SK-N-SH (cell line): ENCODE data around the gene KIAA0319L. TPM values are rescaled to one million over a fixed set of nuclear protein-coding genes. Genes with fewer than 3 reads are reported as not detected.

Experiments used
- CTCF ChIA-PET: fragments of 300-600, 350-600 bp; formaldehyde crosslinking; extraction: SDS; loops from one replicate; lab custom pipeline; 2021; lab: Yijun Ruan, JAX
- POLR2A ChIA-PET: fragments of 350-600 bp; sonication (Branson Sonifier 250); formaldehyde crosslinking; extraction: SDS; loops from one replicate; lab custom pipeline; 2020; ENCODE audit warnings: antibody characterized with exemption, inconsistent platforms; lab: Yijun Ruan, JAX
- DNase-seq: peaks from one replicate; pipeline ENCODE4 v3.0.0; 2012
- H2AFZ ChIP-seq: fragments of 200-600 bp; sonication (generic); 2 replicates; pipeline ENCODE4 v1.8.1; 2016; ENCODE audit warnings: antibody characterized with exemption, mild to moderate bottlenecking, low read depth
- H3F3A ChIP-seq: fragments of 200-600 bp; sonication (generic); replicated peaks from 2 replicates; pipeline ENCODE3; 2016; ENCODE audit warnings: antibody characterized with exemption, mild to moderate bottlenecking; ENCODE audit not compliant: insufficient read depth
- H3K27ac ChIP-seq, 2 experiments: fragments of 200-500 bp in 1 of 2; fragments of 200-600 bp in 1 of 2; sonication (Bioruptor generic) in 1 of 2; sonication (generic), shearing (Covaris generic) in 1 of 2; 2 replicates each; pipeline versions ENCODE4 v1.5.1 to v1.6.1; 2014 to 2016; ENCODE audit warnings: low read depth in 2 of 2, inconsistent platforms in 1 of 2, low read length in 1 of 2, mild to moderate bottlenecking in 1 of 2, mixed read lengths in 1 of 2
- H3K27me3 ChIP-seq: fragments of 200-600 bp; sonication (generic), shearing (Covaris generic); 2 replicates; pipeline ENCODE4 v1.6.1; 2016; ENCODE audit warnings: mixed run types; ENCODE audit not compliant: insufficient read depth
- H3K36me3 ChIP-seq, 2 experiments: fragments of 200-500 bp in 1 of 2; fragments of 200-600 bp in 1 of 2; sonication (Bioruptor generic) in 1 of 2; sonication (generic) in 1 of 2; replicated peaks in 1 of 2; 2 replicates each; pipeline versions ENCODE3 to v1.5.1; 2014 to 2016; ENCODE audit warnings: low read length in 1 of 2, mild to moderate bottlenecking in 1 of 2; ENCODE audit not compliant: insufficient read depth in 2 of 2, control insufficient read depth in 1 of 2
- H3K4me1 ChIP-seq, 2 experiments: fragments of 200-500 bp in 1 of 2; fragments of 200-600 bp in 1 of 2; sonication (Bioruptor generic) in 1 of 2; sonication (generic), shearing (Covaris generic) in 1 of 2; 2 replicates each; pipeline versions ENCODE4 v1.5.1 to v1.6.1; 2014 to 2016; ENCODE audit warnings: low read depth in 1 of 2, low read length in 1 of 2, mixed run types in 1 of 2; ENCODE audit not compliant: insufficient read depth in 2 of 2, control insufficient read depth in 1 of 2
- H3K4me2 ChIP-seq: fragments of 200-600 bp; sonication (generic), shearing (Covaris generic); 2 replicates; pipeline ENCODE4 v1.6.1; 2017; ENCODE audit warnings: mixed run types
- H3K4me3 ChIP-seq, 2 experiments: fragments of 200-500 bp in 1 of 2; fragments of 200-600 bp in 1 of 2; sonication (Bioruptor generic) in 1 of 2; sonication (generic), shearing (Covaris generic) in 1 of 2; 2 replicates each; pipeline versions ENCODE4 v1.5.1 to v1.8.1; 2014 to 2016; ENCODE audit warnings: low read depth in 2 of 2, inconsistent platforms in 1 of 2, low read length in 1 of 2, mild to moderate bottlenecking in 1 of 2, mixed read lengths in 1 of 2, moderate library complexity in 1 of 2
- H3K79me2 ChIP-seq: fragments of 200-600 bp; sonication (generic); 2 replicates; pipeline ENCODE4 v1.8.1; 2017; ENCODE audit warnings: mild to moderate bottlenecking; ENCODE audit not compliant: insufficient read depth
- H3K9ac ChIP-seq: fragments of 200-600 bp; sonication (generic); 2 replicates; pipeline ENCODE4 v1.6.1; 2017; ENCODE audit warnings: mixed run types
- H3K9me2 ChIP-seq: fragments of 200-600 bp; sonication (generic); 2 replicates; pipeline ENCODE4 v1.6.1; 2017; ENCODE audit warnings: mixed run types
- H3K9me3 ChIP-seq: fragments of 200-600 bp; sonication (generic); 2 replicates; pipeline ENCODE4 v1.6.1; 2017; ENCODE audit warnings: mixed run types, mild to moderate bottlenecking, moderate library complexity
- H4K20me1 ChIP-seq: fragments of 200-600 bp; sonication (generic); 2 replicates; pipeline ENCODE4 v1.6.1; 2017; ENCODE audit warnings: mild to moderate bottlenecking, mixed run types; ENCODE audit not compliant: insufficient read depth
- CHD2 ChIP-seq: fragments of 150-350 bp; IDR thresholded peaks from 2 replicates; pipeline ENCODE4 v1.6.1; 2018; ENCODE audit warnings: low read length; ENCODE audit not compliant: partially characterized antibody
- CTCF ChIP-seq: fragments of 200-600 bp; sonication (generic); IDR thresholded peaks from 2 replicates; pipeline ENCODE4 v1.6.1; 2017; ENCODE audit warnings: antibody characterized with exemption, mild to moderate bottlenecking, moderate library complexity
- EZH2phosphoT487 ChIP-seq: fragments of 200-600 bp; sonication (generic); IDR thresholded peaks from 2 replicates; pipeline ENCODE4 v1.6.1; 2017; ENCODE audit warnings: low read depth, mixed run types, mild to moderate bottlenecking, antibody characterized with exemption, moderate library complexity, borderline replicate concordance
- FOXJ3 ChIP-seq: sonication (generic); formaldehyde crosslinking; IDR thresholded peaks from 2 replicates; pipeline ENCODE4 v1.5.1; 2020; ENCODE audit warnings: mild to moderate bottlenecking, missing genetic modification reagents
- GABPA ChIP-seq: IDR thresholded peaks from 2 replicates; pipeline ENCODE4 v1.4.0; 2012; ENCODE audit warnings: low read depth, mild to moderate bottlenecking
- JUND ChIP-seq: IDR thresholded peaks from 2 replicates; pipeline ENCODE4 v1.4.0; 2012
- MEF2A ChIP-seq: IDR thresholded peaks from 2 replicates; pipeline ENCODE4 v1.4.0; 2012; ENCODE audit warnings: low read depth, borderline replicate concordance
- RAD21 ChIP-seq: IDR thresholded peaks from 2 replicates; pipeline ENCODE4 v1.6.1; 2012; ENCODE audit warnings: mild to moderate bottlenecking, low read length
- RFX5 ChIP-seq: IDR thresholded peaks from 2 replicates; pipeline ENCODE4 v1.6.1; 2012; ENCODE audit warnings: mild to moderate bottlenecking, improper control_type of control experiment, low read length
- SMC3 ChIP-seq: IDR thresholded peaks from 2 replicates; pipeline ENCODE4 v1.6.1; 2012; ENCODE audit warnings: low read depth, low read length, improper control_type of control experiment
- TEAD4 ChIP-seq: IDR thresholded peaks from 2 replicates; pipeline ENCODE4 v1.4.0; 2012; ENCODE audit warnings: mild to moderate bottlenecking, borderline replicate concordance; ENCODE audit not compliant: insufficient read depth
- whole genome bisulfite sequencing: methylation state at CpG from one replicate; pipeline ENCODE4 v1.1.6; 2017; ENCODE audit warnings: low lambda C conversion rate; 5-methylcytosine and 5-hydroxymethylcytosine counted together
- polyA plus RNA-seq, 3 experiments: library from polyadenylated mRNA; depleted of rRNA; stranded (reverse); fragments of >200 nt; gene quantifications; 2 replicates each; pipeline ENCODE4 v1.2.3, GENCODE V29; 2012
- TF ChIP-seq, protein P1 (sequence below): fragments of 150-350 bp; IDR thresholded peaks from 2 replicates; pipeline ENCODE4 v1.6.1; 2017; ENCODE audit warnings: antibody characterized with exemption, low read length, low read depth, borderline replicate concordance
- TF ChIP-seq, protein P2 (sequence below): IDR thresholded peaks from 2 replicates; pipeline ENCODE4; 2012
- TF ChIP-seq, protein P3 (sequence below): IDR thresholded peaks from 2 replicates; pipeline ENCODE4 v1.4.0; 2012; ENCODE audit warnings: low read depth
- TF ChIP-seq, protein P4 (sequence below): IDR thresholded peaks from 2 replicates; pipeline ENCODE4 v1.4.0; 2012; ENCODE audit warnings: low read depth, borderline replicate concordance

KIAA0319L gene
- polyA plus RNA-seq, 1 of the 3 experiments (the other 2 are of a cell fraction): 51.9 TPM

- no peak overlapping the region for H3K4me2 ChIP-seq
- H3K79me2 ChIP-seq: no peaks in the 10 kb centered on the region
- no peak for DNase-seq
- ChIA-PET CTCF (interaction anchor here (1.3 to 1.5 kb wide), 2 partner anchors 11 to 16 kb away, joined by 3 read pairs; no protein-coding TSS in a partner anchor), POLR2A (no interaction called here)
- H3K27ac ChIP-seq: peak overlapping the region in 1 of 2 experiments; percentile 34; a peak in 2 of 4 replicates
- no peak overlapping the region for H3K4me3 ChIP-seq
- no peaks in the 10 kb centered on the region for H3K9me2 ChIP-seq
- H3K36me3 ChIP-seq: peaks cover 15 to 42% of the 10 kb centered on the region in 2 experiments
- H3K4me1 ChIP-seq: peaks cover 0 to 7% of the 10 kb centered on the region in 2 experiments; a peak in 1 of 4 replicates
- no peaks in the 10 kb centered on the region for H3K27me3 ChIP-seq
- TF ChIP-seq SMC3 (no peak), FOXJ3 (CRISPR knock-in tag) (no peak), RFX5 (no peak), RAD21 (no peak), GABPA (no peak), TEAD4 (no peak), EZH2phosphoT487 (no peak), CHD2 (no peak), JUND (no peak), CTCF (no peak), MEF2A (no peak)
- TF ChIP-seq, protein P1, sequence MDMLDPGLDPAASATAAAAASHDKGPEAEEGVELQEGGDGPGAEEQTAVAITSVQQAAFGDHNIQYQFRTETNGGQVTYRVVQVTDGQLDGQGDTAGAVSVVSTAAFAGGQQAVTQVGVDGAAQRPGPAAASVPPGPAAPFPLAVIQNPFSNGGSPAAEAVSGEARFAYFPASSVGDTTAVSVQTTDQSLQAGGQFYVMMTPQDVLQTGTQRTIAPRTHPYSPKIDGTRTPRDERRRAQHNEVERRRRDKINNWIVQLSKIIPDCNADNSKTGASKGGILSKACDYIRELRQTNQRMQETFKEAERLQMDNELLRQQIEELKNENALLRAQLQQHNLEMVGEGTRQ: no peak
- TF ChIP-seq, protein P2, sequence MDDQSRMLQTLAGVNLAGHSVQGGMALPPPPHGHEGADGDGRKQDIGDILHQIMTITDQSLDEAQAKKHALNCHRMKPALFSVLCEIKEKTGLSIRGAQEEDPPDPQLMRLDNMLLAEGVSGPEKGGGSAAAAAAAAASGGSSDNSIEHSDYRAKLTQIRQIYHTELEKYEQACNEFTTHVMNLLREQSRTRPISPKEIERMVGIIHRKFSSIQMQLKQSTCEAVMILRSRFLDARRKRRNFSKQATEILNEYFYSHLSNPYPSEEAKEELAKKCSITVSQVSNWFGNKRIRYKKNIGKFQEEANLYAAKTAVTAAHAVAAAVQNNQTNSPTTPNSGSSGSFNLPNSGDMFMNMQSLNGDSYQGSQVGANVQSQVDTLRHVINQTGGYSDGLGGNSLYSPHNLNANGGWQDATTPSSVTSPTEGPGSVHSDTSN: no peak
- TF ChIP-seq, protein P3, sequence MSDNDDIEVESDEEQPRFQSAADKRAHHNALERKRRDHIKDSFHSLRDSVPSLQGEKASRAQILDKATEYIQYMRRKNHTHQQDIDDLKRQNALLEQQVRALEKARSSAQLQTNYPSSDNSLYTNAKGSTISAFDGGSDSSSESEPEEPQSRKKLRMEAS: no peak
- TF ChIP-seq, protein P4, sequence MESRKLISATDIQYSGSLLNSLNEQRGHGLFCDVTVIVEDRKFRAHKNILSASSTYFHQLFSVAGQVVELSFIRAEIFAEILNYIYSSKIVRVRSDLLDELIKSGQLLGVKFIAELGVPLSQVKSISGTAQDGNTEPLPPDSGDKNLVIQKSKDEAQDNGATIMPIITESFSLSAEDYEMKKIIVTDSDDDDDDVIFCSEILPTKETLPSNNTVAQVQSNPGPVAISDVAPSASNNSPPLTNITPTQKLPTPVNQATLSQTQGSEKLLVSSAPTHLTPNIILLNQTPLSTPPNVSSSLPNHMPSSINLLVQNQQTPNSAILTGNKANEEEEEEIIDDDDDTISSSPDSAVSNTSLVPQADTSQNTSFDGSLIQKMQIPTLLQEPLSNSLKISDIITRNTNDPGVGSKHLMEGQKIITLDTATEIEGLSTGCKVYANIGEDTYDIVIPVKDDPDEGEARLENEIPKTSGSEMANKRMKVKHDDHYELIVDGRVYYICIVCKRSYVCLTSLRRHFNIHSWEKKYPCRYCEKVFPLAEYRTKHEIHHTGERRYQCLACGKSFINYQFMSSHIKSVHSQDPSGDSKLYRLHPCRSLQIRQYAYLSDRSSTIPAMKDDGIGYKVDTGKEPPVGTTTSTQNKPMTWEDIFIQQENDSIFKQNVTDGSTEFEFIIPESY: no peak
- no peak overlapping the region for H3K9ac ChIP-seq
- no peaks in the 10 kb centered on the region for H3K9me3 ChIP-seq
- H2AFZ ChIP-seq: no peak overlapping the region
- 89% methylated on average over 3 of the region's 4 CpGs for WGBS
- no peaks in the 10 kb centered on the region for H4K20me1 ChIP-seq
- peaks cover 3% of the 10 kb centered on the region for H3F3A ChIP-seq
Measured at GRCh38 chr1:35430762-35431161, 126.4 kb downstream of the KIAA0319L start.
